NCI-H345 treated with DMSO at 0.1 percent for 48 hours (cell line): ENCODE measurements around the gene SRGN.

Source experiments
- DNase-seq: peaks from one replicate; lab custom pipeline; 2025; ENCODE audit not compliant: unreplicated experiment; lab: John Stamatoyannopoulos, UW

The SRGN gene

DNA sequence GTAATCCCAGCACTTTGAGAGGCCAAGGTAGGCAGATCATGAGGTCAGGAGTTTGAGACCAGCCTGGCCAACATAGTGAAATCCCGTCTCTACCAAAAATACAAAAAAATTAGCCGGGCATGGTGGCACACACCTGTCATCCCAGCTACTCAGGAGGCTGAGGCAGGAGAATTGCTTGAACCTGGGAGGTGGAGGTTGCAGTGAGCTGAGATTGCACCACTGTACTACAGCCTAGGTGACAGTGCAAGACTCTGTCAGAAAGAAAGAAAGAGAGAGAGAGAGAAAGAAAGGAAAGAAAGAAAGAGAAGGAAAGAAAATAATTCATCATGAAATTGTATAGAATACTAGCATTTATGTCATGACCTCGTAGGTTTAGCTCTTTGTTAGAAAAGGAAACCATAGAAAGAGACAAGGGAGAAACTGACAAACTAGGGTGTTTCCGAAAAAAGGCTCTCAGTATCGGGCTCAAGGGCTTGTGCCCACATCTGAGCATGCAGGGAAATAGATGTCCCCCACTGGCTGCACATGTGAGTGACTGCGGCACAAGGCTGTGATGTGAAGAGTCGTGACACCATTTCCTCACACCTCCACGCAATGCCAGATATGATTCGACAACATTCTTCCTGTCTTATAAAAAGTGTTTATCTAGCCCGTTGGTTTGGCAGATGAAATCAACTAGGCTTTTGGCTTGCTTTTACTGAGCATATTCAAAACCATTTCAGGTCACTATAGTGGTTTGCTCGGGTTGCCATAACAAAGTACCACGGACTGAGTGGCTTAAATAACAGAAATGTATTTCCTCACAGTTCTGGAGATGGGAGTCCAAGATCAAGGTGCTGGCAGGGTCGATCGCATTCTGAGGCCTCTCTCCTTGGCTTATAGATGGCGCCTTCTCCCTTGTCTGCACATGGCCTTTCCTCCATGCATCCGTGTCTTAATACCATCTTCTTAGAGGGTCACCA lies 2.0 kb downstream of the SRGN start:
- no peak for DNase-seq

DNA sequence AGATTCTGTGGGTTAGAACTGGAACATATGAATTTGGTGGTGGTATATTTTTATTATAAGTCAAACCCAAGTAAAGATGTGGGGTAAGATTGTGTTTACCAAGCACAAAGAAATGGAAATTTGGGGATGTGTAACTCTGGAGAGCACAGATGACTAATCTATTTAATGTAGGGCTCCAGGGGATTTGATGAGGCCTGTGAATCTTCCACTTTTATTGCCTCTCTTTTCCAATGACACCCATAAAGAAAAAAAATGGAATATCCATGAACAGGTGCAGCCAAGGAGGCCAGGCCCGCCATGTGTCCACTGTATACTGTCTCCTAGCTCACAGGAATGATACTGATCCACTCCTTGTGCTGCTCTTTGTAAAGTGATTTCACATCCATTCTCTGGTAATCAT lies 2.8 kb downstream of the SRGN start:
- no peak for DNase-seq

DNA sequence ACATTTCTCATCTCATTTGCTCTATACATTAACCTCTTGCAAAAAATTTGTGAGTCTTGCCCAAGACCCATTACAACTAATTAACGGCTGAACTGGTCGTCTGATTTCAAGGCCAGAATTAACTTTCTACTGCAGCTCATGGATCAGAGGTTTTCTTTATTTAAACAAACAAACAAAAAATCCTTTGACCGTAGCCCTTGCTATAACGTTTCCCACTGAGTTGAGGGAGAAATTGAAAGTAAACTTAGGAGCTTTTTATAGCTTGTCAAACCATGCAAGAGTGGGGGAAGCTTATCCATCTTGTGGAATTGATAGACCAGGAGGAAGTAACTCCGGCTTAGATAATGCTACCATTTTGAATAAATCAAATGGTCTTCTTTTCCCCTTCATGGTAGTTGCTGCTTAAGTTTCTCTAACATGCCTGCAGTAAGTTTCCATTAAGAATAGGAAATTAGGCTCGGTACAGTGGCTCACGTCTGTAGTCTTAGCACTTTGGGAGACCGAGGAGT lies 3.3 kb downstream of the SRGN start:
- DNase-seq = no peak

DNA sequence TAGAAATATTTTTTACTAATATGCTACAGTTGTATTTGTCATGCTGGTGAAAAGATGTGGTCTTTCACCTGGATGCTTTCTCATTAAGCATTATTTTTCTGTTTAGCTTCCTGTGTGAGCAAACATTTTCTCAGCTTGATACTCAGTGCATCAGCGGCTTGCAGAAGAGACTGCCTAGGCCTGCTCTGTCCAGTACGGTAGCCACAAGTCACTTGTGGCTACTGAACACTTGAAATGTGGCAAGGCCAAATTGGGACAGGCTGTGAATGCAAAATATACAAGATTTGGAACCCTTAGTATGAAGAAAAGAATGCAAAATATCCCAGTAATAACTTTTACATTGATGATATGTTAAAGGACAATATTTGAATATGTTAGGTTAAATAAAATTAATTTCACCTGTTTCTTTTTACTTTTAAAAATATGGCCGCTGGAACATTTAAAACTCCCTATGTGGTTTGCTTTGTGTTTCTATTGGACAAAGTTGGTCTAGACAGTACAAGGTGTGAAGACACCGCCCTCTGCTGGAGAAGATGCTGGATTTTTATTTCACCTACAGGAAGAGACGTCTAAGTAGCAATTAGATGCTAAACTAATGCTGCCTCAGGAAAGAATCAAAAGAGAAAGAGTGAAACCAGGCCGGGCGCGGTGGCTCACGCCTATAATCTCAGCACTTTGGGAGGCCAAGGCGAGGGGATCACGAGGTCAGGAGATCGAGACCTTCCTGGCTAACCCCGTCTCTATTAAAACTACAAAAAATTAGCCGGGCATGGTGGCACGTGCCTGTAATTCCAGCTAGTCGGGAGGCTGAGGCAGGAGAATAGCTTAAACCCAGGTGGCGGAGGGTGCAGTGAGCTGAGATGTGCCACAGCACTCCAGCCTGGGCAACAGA lies 5.3 kb downstream of the SRGN start:
- DNase-seq = peak; percentile 32

DNA sequence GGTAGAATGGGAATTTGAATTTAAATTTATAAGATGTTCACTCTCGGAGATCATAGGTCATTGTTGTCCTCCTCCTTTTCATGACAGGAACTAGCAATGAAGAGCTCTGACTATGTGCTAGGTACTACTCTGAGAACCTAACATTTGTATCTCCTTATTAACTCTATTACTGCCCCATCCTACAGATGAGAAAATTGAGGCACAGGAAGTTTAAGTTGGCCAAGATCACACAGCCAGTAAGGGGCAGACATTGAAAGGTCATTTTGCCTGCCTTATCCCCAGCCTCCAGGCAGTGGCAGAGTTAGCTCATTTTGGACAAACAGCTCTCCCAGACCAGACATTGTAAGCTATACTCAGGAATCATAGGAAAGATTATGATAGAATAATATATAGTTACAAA lies 6.0 kb downstream of the SRGN start:
- DNase-seq = no peak

DNA sequence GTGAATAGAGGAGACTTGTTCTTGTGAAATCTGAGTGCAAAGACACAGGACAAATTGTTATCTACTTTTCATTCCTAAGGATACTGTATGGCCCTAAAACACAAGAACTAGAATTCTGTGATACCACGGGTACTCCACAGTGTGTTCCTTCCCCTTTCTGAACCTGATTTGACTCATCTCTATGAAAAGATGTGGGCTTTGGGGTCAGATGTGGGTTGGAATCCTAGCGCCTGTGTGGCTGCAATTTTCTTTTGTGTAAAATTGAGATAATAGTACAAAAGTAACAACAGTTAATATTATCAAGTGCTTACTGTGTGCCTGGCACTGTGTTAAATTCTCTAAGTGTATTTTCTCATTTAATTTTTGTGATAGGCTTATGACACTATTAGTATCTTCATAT lies 8.1 kb downstream of the SRGN start:
- DNase-seq = no peak

DNA sequence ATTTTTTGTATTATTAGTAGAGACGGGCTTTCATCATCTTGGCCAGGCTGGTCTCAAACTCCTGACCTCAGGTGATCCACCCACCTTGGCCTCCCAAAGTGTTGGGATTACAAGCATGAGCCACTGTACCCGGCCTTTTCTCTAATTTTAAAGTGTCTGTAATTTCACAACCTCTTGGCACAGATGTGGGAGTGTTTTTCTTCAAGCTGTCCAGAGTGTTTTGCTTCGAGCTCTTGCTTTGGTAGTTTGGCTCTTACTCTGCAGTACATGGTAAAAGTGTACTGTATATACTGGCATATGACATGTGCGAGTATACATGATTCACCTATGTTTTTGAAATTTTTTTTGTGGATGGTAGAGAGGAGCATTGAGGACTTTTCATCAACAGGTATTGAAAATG lies 9.8 kb downstream of the SRGN start:
- no peak for DNase-seq

DNA sequence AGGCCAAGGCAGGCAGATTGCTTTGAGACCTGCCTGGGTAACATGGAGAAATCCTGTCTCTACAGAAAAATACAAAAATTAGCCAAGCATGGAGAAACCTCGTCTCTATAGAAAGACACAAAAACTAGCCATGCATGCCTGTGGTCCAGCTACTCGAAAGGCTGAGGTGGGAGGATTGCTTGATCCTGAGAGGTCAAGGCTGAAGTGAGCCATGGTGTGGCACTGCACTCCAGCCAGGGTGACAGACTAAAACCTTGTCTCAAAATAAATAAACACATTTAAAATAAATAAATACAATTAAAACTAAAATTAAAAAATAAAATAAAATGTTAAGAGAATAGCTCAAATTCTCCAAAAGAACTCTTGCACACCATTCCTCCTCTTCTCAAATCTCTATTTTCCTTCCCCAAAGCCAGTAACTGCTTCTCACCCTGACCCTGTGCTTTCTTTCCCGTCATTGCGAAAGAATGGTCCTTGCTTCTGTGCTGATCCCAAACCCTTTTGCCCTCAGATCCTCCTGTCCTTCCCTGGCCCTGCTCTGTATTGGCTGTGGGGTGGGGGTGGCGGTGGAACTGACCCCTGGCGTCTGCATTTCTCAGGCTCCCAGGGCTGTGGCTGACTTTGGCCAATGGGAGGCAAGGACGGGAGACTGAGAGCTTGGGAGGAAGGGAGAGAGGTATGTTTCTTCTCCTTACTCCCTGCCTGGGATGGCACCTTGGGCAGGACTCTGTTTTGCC lies 12.4 kb downstream of the SRGN start:
- DNase-seq = no peak

DNA sequence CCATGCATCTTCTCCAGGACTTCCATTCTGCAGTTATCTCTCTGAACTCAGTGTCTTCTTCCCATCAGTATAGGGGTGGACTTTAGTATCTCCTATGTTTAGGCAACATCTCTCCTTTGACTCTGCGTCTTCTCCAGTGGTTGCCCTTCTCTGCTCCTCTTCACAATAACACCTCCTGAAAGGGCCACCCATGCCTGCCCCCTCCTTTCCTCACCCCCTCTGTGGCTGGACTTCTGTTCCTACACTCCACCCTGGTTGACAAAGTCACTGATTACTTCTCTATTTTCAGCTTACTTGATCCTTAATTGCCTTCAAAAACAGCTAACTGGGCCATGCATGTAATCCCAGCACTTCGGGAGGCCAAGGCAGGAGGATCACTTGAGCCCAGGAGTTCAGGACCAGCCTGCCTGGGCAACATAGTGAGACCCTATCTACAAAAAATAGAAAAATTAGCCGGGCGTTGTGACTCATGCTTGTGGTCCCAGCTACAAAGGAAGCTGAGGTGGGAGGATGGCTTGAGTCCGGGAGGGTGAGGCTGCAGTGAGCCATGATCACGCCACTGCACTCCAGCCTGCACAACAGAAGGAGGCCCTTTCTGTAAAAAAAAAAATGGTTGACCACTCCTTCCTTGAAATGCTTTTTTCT lies 13.7 kb downstream of the SRGN start:
- DNase-seq = no peak

DNA sequence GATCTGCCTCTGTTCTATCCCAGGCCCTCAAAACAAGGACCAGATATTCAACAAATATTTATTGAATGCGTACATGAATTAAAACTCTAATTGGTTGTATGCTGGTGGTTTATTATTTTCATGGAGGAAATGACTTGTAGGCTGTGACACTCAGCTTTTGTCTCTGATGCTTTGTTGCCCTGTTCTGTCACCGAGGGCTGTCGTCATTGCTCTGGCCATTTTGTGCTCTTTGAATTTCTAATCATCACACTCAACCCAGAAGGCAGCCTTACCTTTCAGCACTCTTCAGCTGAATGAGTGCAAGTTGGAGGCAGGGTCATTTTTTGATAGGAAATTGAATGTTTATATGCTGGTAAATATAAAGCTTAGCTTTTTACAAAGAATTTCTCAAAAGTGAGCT lies 14.5 kb downstream of the SRGN start:
- no peak for DNase-seq

DNA sequence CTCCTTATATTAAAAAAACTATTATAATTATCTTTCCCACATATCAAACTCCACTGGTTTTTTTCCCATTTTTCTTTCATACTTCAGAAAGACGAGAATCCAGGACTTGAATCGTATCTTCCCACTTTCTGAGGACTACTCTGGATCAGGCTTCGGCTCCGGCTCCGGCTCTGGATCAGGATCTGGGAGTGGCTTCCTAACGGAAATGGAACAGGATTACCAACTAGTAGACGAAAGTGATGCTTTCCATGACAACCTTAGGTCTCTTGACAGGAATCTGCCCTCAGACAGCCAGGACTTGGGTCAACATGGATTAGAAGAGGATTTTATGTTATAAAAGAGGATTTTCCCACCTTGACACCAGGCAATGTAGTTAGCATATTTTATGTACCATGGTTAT lies 15.9 kb downstream of the SRGN start:
- DNase-seq = no peak

DNA sequence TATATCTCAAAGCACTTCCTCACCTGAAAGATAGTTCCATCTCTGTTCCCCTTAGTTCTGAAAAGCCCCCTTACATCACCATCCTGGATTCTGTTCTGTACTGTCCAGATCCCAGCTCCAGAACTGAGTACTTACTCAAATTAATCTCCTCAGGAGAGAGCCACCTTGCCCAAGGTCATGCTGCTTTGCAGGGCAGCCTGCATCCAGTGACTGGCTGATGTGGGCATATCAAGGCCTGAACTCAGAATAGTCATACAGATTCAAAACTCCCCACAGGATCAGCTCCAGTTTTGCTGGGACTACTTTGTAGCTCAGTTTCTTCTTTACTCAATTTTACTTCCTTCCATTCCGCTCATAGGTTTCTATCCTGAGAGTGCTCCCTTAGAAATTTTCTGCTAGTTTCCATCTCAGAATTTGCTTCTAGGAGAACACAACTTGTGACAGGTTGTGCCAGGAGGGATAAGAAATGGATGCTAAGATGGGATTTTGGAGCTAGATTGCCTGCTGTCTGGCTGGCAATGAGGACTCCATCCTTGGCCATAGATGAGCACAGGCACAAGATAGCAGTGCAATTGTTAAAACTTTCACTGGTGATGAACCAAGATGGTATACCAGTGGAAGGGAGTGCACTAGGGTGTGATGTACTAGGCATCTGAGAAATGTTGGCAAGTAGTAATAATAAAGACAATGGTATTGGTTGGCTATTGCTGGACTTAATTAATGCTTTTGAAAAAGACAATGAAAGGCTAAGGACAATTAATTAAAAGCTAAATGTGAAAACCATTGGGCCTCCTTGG lies 17.3 kb downstream of the SRGN start:
- DNase-seq = no peak

DNA sequence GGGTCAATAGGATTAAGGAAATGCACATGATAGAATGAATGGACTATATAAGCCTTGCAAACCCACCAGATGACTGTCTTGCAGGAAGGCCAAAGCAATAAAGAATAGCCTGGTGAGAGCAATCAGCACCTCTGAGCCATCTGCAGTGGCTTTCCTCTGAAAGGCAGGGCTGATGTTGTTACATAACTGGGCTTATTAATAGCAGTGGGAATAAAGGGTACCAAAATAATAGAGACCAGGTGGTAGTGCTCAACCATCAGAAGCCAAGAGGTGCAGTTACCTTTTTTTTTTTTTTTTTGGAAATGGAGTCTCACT lies 19.2 kb downstream of the SRGN start:
- DNase-seq = no peak

DNA sequence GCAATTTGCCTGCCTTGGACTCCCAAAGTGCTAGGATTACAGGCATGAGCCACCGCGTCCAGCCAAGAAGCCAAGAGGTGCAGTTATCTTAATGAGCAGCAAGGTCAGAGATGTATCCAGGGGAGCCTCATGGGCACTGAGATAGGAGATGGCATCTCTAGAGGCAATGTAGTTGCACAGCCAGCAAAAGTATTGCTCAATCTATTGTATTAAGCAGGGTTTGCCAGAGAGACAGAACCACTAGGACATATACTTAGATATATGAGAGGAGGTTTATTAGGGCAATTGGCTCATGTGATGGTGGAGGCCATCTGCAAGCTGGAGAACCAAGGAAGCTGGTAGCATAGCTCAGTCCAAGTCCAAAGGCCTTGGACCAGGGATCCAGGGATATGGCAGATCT lies 19.8 kb downstream of the SRGN start:
- DNase-seq = no peak

DNA sequence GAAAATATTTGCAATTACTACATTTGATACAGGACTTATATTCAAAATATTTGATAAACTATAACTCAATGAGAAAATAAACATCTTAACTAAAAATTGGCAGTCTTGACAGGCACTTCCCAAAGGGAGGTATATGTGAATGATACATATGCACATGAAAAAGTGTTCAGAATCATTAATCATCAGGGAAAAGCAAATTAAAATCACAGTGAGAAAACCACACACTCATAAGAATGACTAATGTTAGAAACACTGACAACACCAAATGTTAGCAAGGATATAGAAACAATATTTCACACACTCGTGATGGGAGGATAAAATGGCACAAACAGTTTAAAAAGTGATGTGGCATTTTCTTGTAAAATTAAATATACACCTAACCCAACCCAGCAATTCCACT lies 32.0 kb downstream of the SRGN start:
- no peak for DNase-seq

DNA sequence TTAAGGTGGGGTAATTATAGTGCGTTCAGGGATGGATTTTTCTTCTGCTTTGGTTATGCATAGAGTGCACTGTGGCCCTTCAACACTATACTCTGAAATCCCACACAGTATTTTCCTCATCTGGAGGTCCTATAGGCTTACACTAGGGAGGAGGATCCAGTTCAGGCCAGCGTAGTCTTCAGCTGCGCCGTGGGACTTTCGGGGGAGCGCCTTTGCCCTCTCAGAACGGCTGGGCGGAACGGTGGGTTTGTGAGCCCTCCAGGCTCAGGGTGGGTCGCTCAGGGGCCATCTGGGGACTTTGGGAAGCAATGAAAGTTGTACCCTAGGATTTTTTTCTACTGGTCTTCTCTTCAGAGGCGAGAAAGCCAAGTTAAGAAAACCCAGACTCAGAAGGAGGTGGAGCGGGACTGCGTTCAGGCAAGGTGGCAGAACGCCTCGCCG lies 35.4 kb downstream of the SRGN start:
- DNase-seq = no peak

DNA sequence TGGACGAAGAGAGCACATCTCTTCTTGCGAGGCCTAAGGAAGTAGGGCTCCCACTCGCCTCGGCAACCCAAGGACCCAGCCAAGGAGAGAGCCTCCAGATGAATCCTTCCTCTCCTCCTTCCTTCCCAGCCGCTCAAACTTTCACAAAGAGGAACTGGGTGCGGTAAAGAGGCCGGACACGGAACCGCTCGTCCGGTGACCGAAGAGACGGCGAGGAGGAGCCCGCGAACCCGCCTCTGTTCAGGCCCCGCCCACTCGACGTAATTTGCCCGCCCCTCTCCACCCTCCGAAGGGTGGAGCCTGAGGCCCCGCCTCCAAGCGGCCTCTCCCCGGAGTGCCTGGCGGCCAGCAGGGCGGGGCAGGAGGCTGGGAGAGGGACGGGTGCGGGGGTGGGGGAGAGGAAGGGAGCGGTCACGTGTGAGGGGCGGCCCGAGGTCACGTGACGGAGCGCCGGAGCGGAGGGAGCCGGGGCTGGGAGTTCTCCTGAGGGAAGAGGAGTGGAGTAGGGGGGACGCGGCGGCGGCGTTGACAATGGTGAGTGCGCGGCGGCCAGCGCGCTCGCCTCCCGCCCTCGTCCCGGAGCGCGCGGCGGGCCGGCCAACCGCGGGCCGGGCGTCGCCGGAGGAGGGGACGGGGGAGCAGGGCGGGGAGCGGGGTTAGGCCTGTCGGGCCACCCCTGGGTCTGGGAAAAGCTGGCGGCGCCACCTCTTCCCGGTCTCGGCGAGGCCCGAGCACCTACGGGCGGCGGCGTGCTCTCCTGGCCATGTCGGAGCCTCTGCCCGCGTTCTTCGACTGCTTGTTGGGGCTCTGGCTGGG lies 36.1 kb downstream of the SRGN start, which contains the start of gene VPS26A:
TSS of gene VPS26A (plus strand) at position 432 of the 816 bp plus-strand sequence. CDS start at position 532, 100 bp downstream.
- peak; percentile 74 for DNase-seq

DNA sequence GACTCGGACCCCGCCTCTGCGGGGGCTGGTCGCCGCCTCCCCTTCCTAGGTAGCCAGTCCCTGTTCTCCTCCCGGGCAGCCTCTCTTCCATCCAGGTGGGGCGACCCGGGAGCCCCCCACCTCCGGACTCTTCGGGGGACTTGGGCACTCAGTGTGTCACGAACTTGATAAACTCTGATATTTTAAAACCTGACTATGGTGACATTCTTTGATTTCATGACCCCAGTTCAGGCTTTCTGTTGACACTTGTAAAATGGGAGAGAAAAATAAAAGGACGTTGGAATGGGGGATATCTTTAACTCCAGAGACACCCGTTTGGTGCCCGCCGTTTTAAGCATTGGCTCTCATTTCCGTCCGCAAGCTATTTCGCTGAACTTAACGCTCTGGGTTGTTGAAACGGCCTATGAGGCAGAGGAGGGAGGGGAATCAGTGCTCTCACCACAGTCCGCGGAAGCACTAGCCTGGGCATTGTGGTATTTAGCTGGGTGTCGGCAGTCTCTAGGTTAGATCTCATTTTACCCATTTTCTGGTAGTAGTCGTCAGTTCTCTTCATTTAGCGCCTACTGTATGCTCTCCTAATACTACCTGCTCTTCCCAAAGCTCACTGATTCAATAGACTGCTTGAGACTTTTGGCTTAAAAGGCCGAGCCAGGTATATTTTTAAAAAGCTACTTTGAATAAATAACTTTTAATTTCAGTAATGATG lies 36.8 kb downstream of the SRGN start:
- DNase-seq = no peak
